Psoas muscle (tissue), 8 donors: ENCODE measurements around the gene MUC15. TPM values are rescaled to one million over a fixed set of nuclear protein-coding genes. Genes with fewer than 3 reads are reported as not detected.

Experiments
- ATAC-seq, 4 donors: fragments of 200-7000 bp; cut with Tn5 transposase; one replicate each; pipeline ENCODE4 v1.9.1; 2020; ENCODE audit warnings: moderate library complexity in 3 of 4, mild to moderate bottlenecking in 2 of 4
- DNase-seq, 2 donors: peaks; one replicate each; pipeline ENCODE4 v3.0.0-alpha.2; 2020
- H3K27ac ChIP-seq: fragments of 200-600 bp; one replicate; pipeline ENCODE4 v1.8.0; 2022
- H3K27me3 ChIP-seq, 3 donors: fragments of 200-600 bp in 1 of 3; one replicate each; pipeline versions ENCODE4 v1.6.1 to v1.8.0; 2013 to 2022; ENCODE audit warnings: low read length in 2 of 3, mild to moderate bottlenecking in 2 of 3, moderate library complexity in 1 of 3; ENCODE audit not compliant: insufficient read depth in 3 of 3
- H3K36me3 ChIP-seq, 2 donors: fragments of 200-600 bp in 1 of 2; one replicate each; pipeline versions ENCODE4 v1.6.1 to v1.8.0; 2013 to 2022; ENCODE audit warnings: low read depth in 1 of 2, mild to moderate bottlenecking in 1 of 2, moderate library complexity in 1 of 2; ENCODE audit not compliant: insufficient read depth in 1 of 2
- H3K4me1 ChIP-seq: fragments of 200-600 bp; one replicate; pipeline ENCODE4 v1.8.0; 2022
- H3K4me3 ChIP-seq: fragments of 200-600 bp; one replicate; pipeline ENCODE4 v1.8.0; 2022; ENCODE audit warnings: mild to moderate bottlenecking
- H3K9me3 ChIP-seq: fragments of 200-600 bp; one replicate; pipeline ENCODE4 v1.8.0; 2022
- CTCF ChIP-seq: fragments of 200-600 bp; IDR thresholded peaks from one replicate; pipeline ENCODE4 v1.8.0; 2022; ENCODE audit warnings: antibody characterized with exemption
- WGBS, 3 donors: extraction: QIAGEN DNeasy Blood & Tissue Kit; methylation state at CpG; one replicate each; pipeline versions ENCODE4 v1.1.6 to v1.1.7; 2013; 5-methylcytosine and 5-hydroxymethylcytosine counted together
- intact Hi-C, 2 donors: fragments of 100-400 bp; cut with DNase I; formaldehyde crosslinking; loops; one replicate each; pipeline versions ENCODE4 v1.11.0 to v1.14.2; 2022
- polyA plus RNA-seq, 3 donors: library from polyadenylated mRNA; stranded (reverse); fragments of 200-250 nt; gene quantifications; one replicate each; pipeline ENCODE4 v1.2.3, GENCODE V29; 2013
- total RNA-seq, 4 donors: library from RNA; stranded (reverse); fragmentation: NEBNext Ultra II Directional in 2 of 4; extraction: Animal tissue kit (Norgen Biotek cat#: 25700) in 2 of 4; gene quantifications; one replicate each; pipeline versions ENCODE4 v1.2.1 to v1.2.4, GENCODE V29; 2021 to 2023
- donor health status: healthy with polysubstance abuse.
- donor health status: DM: no; HTN: no; CAD: no; lungs with moderate emphysema.
- donor health status: Bipolar disorder and iron deficiency.
- donor health status: healthy.
- donor health status: DM: yes; HTN: yes; CAD: no.
- donor health status: DM: no; HTN: no; CAD: no.
- donor health status: DM: no; HTN: no; CAD: no.
- donor health status: DM: yes; HTN: yes; CAD: no.

The MUC15 gene
- total and polyA plus RNA-seq, 7 donors = not detected

GRCh38 chr11:26578998-26579661, 7.1 kb upstream of the MUC15 start:
- Histone ChIP-seq H3K4me1 (no peaks in the 10 kb centered on the region), H3K4me3 (no peak overlapping the region), H3K27ac (no peak overlapping the region), H3K9me3 (no peaks in the 10 kb centered on the region), H3K27me3 (no peaks in the 10 kb centered on the region), H3K36me3 (no peaks in the 10 kb centered on the region)
- WGBS, 3 donors = 25 to 37% (median 37%) methylated on average over 1 of the region's 1 CpG
- TF ChIP-seq CTCF = no peak
- intact Hi-C loops = no loop called here
- no peak for DNase-seq
- no peak for ATAC-seq

DNA sequence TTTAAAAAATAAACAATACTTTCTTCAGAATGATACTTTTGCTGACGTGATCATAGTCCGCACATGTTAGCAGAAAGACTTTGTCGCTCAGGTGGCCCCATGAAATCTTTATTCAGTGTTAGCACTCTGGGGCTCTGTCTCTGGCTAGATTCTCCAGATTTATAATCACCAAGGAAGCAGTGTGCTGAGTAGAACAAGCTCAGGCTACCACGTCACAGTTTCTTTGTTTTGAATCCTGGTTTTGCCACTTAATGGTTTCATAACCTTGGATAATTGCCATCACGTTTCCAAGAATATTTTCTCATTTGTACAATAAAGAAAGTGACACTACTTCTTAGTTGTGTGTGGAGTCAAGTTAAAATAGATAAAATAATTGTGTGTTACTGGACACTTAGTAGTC, 3.9 kb upstream of the MUC15 start:
- intact Hi-C loops = no loop called here
- Histone ChIP-seq H3K36me3 (no peaks in the 10 kb centered on the region), H3K4me3 (no peak overlapping the region), H3K9me3 (no peaks in the 10 kb centered on the region), H3K27ac (no peak overlapping the region), H3K4me1 (no peaks in the 10 kb centered on the region), H3K27me3 (no peaks in the 10 kb centered on the region)
- ATAC-seq (no peak), DNase-seq (no peak)
- no peak for TF ChIP-seq CTCF
- WGBS, 3 donors = 57 to 64% (median 63%) methylated on average over 5 of the region's 5 CpGs

DNA sequence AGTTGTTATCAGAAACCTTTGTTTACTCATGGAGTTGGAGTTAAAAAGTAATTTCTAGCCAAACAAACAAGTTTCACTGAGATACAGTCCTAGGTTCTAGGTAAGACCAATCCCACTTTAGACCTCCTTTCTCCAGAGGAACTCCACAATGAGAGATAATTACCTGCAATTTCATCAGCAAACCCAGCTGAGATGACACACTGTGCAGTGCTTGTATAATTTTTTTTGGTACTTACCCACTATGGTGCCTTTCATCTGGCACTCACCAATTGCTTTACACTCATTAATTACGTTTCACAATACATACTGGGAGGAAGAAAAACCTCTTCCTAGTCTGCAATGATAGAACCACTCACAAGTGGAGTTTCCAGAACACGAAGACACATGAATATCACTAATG, 1.8 kb upstream of the MUC15 start:
- no peak overlapping the region for H3K4me3 ChIP-seq
- H3K27ac ChIP-seq = no peak overlapping the region
- no peaks in the 10 kb centered on the region for H3K27me3 ChIP-seq
- intact Hi-C loops = no loop called here
- TF ChIP-seq CTCF = no peak
- WGBS, 3 donors = 75 to 92% (median 75%) methylated on average over 2 of the region's 2 CpGs
- ATAC-seq (no peak), DNase-seq (no peak)
- no peaks in the 10 kb centered on the region for H3K9me3 ChIP-seq
- H3K4me1 ChIP-seq = no peaks in the 10 kb centered on the region
- H3K36me3 ChIP-seq = no peaks in the 10 kb centered on the region

GRCh38 chr11:26572770-26573402, 823 bp upstream of the MUC15 start:
- Histone ChIP-seq H3K36me3 (no peaks in the 10 kb centered on the region), H3K27me3 (no peaks in the 10 kb centered on the region), H3K4me3 (no peak overlapping the region), H3K27ac (no peak overlapping the region), H3K9me3 (no peaks in the 10 kb centered on the region), H3K4me1 (no peaks in the 10 kb centered on the region)
- no peak for DNase-seq
- no peak for TF ChIP-seq CTCF
- no peak for ATAC-seq
- intact Hi-C loops = no loop called here
- 48 to 57% (median 52%) methylated on average over 11 of the region's 11 CpGs for WGBS, 3 donors

DNA sequence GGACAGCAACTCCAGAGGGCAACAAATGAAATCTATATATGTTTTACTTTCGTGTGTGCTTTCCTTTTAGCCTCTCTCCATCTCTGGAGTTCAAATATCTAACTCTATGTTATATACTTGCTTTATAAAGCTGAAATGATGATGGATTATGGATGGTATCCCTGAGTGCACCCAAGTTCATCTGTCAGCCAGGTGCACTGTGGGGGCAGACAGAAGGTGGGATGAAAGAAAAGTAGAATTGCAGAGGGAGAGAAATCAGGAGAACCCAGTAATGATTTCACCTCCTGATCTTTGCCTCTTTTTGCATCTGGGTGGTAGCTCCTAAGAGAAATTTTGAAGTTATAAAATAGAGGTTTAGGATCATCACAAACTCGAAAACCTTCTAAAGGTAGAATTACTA, 2.4 kb downstream of the MUC15 start:
- H3K4me1 ChIP-seq = no peaks in the 10 kb centered on the region
- no peaks in the 10 kb centered on the region for H3K9me3 ChIP-seq
- no peak for DNase-seq
- no peak overlapping the region for H3K27ac ChIP-seq
- no peaks in the 10 kb centered on the region for H3K36me3 ChIP-seq
- ATAC-seq = no peak
- no peaks in the 10 kb centered on the region for H3K27me3 ChIP-seq
- no peak for TF ChIP-seq CTCF
- H3K4me3 ChIP-seq = no peak overlapping the region
- intact Hi-C loops = no loop called here
- WGBS, 3 donors = 56 to 65% (median 62%) methylated on average over 2 of the region's 2 CpGs
